Measurements from ENCODE around the gene EXOSC1.
"Not testable (repeated sequence)": the region's sequence is repeated elsewhere in the genome, so short reads cannot be mapped to it uniquely, and the experiment has no call there.

Gene EXOSC1

DNA sequence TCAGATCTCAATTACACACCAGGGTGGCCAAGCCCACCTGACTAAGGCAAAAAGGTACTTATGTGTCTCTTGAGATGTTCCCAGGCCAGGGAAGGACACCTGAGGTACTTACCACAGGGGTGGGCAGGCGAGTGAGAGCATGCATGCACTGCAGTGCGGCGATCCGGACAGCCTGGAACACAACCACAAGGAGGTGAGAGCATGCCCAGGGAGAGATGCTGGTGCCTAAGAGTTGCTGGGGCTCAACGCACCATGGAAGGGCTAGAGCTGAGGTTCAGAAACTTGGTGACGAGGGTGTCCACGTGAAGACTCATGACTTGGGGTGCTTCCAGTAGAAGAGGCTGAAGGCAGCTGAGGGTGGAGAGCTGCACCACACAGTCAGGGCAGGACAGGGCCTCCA, 13.3 kb upstream of the EXOSC1 start:
- DNase-seq (ENCODE audit: low read depth) = no peak

DNA sequence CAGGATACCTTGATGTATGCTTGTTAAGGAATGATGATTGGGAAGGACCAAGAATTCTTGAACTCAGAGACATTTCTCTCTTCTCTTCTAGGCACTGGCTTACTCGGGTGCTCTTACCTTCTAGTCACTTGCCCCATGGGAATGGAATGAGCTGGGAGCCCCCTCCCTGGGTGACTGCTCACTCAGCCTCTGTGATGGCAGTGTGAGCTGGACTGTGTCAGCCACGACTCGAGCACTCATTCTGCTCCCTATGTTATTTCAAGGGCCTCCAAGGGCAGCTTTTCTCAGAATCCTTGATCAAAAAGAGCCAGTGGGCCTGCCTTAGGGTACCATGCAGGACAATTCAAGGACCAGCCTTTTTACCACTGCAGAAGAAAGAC, 10.9 kb upstream of the EXOSC1 start:
- DNase-seq (ENCODE audit: low read depth) = no peak

DNA sequence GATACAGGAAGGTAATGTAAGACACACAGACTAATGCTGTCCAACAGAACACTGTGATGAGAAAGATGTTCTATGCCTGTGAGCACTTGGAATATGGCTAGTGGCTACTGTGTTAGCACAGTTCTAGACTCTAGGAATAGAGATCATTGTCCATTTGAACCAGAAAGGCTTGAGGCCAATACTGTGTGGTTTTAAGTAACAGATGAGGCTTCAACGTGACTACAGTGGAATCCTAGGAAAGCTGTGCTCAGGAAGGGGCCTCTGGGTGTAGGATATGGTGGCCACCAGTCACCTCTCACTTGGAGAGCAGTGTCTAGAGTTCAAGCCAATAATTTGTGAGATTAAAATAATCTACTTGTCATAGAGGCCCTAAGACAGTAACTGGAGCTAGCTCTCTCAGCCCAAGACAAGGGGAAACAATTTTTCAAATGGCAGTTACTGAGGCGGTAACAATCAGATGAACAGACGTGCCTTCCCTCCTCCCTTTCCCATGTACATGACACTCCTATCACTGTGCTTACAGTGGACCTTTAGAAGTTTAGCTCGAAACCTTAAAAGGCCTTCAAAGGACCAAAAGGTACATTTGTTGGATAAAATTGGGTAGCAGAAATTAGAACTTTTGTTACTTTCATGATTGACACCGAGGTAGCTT, 10.4 kb upstream of the EXOSC1 start:
- no peak for DNase-seq (ENCODE audit: low read depth)

DNA sequence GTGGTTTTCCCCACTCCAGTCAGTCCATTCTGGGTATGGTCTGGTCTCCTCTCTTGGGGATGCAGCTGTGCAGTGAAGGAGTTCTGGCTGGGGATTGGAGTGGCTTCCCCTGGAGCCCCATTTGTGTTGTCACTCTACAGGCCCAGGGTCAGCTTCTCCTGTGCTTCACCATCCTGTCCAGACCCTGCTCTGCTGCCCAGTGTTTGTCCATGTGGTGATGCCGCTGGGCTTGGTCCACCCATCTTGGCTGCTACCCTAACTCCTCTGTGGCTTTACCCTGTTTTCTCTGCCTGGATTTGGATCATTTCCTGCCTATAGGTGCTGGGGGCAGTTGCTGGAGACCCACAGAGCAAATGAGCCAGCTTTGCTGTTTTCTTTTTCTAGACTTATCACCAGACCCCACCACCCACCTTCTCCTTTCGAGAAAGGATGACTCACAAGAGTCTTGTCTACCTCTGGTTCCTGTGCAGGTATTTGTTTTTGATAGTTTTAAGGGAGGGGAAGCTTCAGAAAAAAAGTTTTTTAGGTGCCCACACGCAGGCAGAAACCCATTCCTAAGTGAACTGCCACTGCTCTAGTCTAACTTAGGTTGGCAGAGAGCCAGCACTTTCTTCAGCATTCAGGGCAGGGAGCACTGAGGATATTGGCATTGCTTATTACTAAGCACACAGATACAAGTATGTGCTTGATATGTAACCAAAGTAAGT, 8.7 kb upstream of the EXOSC1 start:
- no peak for DNase-seq (ENCODE audit: low read depth)

- DNase-seq (ENCODE audit: low read depth) = no peak
These were observed 6.5 kb upstream of the EXOSC1 start for GRCh38 chr10:97452352-97452751.

DNA sequence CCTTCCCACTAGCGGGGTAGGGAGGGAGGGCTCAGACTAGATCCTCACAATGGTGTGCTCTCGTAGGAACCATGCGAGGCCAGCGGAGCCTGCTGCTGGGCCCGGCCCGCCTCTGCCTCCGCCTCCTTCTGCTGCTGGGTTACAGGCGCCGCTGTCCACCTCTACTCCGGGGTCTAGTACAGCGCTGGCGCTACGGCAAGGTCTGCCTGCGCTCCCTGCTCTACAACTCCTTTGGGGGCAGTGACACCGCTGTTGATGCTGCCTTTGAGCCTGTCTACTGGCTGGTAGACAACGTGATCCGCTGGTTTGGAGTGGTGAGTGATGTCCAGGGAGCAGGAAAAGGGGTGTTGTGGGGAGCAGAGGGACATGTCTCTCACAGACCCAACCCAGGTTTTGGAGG, 5.8 kb upstream of the EXOSC1 start:
- no peak for DNase-seq (ENCODE audit: low read depth)

GRCh38 chr10:97450828-97451227, 5.0 kb upstream of the EXOSC1 start:
- no peak for DNase-seq (ENCODE audit: low read depth)

DNA sequence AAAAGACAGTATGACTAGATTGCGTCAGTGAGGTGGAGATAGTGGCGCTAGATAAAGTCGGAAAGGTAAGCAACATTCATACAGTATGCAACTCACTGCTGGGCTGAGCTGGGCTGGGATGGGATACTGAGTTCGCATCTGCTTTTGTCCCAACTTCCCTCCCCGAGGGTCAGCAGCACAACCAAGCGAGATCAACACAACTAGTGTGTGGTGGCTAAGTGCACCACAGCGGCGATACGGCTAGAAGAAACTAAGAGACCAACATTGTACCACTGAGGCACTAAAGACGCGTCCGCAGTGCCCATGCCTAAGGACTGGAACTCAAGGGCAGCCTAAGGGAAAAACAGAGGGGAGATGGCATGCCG, 467 bp downstream of the EXOSC1 start:
- no peak for DNase-seq (ENCODE audit: low read depth)

GRCh38 chr10:97444212-97444611, 1.6 kb downstream of the EXOSC1 start:
- DNase-seq (ENCODE audit: low read depth) = no peak

DNA sequence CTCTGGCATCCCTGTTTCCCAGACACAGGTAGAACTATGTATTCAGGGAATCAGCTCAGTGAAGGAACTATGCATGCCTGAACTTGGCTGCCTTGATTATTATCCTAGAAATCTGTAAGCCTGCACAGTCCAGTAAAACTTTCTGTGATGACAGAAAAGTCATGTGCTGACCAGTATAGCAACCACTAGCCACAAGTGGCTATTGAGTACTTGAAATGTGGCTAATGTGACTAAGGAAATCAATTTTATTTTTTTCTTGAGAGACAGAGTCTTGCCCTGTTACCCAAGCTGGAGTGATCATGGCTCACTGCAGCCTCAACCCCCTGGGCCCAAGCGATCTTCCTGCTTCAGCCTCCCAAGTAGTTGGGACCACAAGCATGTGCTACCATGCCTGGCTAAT, 3.5 kb downstream of the EXOSC1 start:
- DNase-seq (ENCODE audit: low read depth) = no peak

DNA sequence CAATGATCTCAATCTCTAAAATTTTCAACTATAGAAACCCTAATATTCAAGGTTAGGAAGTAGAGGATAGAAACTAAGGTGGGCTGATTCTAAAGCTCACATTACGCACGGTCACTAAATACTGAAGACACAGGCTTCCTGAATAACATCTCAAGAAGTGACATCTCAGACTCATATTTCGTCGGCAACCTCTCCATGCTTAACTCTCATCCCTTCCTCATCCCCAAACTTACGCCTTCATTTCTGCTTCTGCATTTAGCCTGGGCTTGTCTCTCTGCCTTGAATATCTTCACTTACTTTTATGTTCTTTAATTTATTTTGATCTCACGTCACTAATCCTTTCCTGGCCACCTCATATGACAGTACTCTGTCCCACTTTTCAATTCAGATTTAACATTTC, 10.6 kb downstream of the EXOSC1 start:
- DNase-seq (ENCODE audit: low read depth) = no peak

GRCh38 chr10:97434557-97434956, 11.2 kb downstream of the EXOSC1 start:
- DNase-seq (ENCODE audit: low read depth) = no peak

DNA sequence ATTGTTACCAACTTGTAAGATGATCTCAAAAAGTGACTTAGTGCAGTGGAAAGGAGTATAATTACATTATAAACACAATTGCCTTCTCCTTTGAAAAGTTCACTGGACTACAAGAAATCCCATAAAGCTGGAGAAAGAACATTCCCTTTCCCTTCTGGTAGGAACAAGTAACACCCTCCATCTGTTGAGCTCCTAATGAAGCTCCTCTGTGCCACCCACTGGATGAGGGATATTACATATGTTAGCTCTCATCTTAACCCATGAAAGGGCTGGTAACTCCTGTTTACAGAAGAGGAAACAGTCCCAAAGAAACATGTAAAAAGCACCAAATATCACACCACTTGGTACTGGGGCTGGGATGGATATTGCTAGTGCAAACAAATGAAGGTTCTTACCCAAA, 11.8 kb downstream of the EXOSC1 start:
- DNase-seq (ENCODE audit: low read depth) = no peak

DNA sequence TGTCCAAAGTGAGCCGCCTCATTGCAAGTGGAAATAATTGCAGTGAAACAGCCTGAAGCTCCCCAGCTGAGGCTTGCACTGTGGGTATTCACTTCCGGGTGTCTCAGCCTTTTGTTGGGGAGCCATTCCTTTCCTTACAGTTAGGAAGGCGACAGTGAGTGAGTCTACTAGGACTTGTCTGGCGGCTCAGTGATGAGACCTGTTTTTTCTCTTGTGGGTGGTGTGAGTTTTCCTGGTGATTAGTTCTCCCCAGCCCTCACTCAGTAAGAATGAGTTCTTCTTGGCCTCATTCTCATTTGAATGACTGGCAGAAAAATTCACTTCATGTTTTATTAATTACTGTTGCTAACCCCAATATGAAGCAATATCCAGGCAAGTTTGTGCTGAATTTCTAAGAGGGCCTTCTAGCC, 17.2 kb downstream of the EXOSC1 start:
- DNase-seq (ENCODE audit: low read depth) = no peak

DNA sequence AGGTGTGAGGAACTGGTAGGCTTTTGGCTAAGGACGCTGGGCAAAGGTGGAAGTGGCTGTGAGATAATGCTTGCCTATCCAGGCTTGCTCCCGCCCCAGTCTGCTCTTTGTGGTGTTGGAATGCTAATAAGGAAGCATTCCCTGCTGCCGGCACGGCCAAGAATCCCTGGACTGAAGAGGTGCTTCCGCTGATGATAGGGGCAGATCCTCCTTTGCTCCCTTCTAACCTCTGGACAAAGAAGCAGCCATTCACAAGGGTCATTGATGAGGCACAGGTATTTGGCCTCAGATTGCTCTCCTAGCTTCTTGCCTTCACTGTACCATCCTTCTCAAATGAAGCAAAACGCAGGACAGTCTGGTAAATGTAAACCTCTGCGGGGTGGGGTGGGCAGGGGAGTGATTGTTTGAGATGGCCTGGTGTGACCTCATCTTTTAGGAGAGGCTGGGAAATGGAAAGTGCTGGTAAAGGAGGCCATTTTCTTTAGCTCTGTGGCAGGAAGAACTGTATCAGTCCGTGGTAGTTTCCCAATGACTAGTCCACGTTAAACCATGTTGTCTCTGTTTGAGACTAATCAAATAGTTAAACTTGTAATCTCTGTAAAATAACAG, 18.1 kb downstream of the EXOSC1 start:
- no peak for DNase-seq (ENCODE audit: low read depth)

- DNase-seq (ENCODE audit: low read depth) = no peak
These were observed 18.8 kb downstream of the EXOSC1 start for GRCh38 chr10:97426776-97427570.

DNA sequence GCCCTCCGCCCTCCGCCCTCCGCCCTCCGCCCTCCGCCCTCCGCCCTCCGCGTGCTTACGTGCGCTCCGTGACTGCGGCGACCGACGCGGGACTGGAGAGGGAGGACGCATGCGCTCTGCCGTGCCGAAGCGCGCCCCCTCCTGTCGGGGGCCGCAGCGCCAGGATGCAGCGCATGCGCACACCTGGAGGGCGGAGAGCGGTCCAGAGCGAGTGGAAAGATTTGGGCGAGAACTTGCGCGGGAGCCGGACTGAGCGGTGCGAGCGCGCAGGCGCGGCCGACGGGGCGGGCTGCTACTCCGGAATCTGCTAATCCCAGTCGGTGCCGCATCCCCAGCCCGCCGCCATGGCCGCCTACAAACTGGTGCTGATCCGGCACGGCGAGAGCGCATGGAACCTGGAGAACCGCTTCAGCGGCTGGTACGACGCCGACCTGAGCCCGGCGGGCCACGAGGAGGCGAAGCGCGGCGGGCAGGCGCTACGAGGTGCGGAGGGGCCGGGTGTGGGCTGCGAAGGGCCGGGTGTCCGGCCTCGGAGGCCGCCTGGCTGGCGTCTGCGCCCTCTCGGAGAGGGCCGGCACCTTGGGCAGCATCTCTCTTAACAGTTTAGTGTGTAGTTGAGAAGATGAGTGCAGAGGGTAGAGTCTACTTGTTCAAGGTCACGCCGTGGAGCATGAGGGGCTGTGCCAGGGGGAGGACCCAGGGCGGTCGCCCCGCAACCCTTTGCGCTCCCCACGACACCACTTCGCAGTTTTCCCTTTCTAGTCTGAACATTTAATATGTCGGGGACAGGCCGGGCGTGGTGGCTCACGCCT, 19.6 kb downstream of the EXOSC1 start, which contains the start of gene PGAM1:
Gene PGAM1, plus strand, starts transcription at position 228 of the 812 bp plus-strand sequence. Its CDS starts 117 bp downstream, at position 345.
- DNase-seq (ENCODE audit: low read depth) = peak; percentile 82

GRCh38 chr10:97423757-97424098, 22.1 kb downstream of the EXOSC1 start:
- not testable (repeated sequence) for DNase-seq (ENCODE audit: low read depth)

GRCh38 chr10:97416565-97416964, 29.2 kb downstream of the EXOSC1 start:
- DNase-seq (ENCODE audit: low read depth) = no peak

DNA sequence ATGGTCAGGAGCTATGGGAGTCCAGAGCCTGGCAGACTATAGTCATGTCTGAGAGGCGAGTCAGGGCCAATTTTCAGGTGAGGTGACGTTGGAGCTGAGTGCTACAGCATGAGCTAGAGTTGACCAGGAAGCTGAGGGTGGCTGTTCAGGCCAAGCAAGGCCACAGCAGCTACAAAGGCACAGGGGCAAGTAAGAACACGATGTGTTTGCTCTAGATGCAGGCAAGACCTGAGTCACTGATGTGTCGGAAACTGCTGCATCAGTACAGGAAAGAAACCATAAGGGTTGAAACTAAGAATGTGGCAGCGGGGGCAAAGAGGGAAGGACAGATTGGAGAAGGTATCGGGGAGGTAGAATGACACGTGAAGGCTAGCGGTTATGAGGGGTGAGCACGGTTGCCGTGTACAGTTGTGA, 32.9 kb downstream of the EXOSC1 start:
- DNase-seq (ENCODE audit: low read depth) = no peak

DNA sequence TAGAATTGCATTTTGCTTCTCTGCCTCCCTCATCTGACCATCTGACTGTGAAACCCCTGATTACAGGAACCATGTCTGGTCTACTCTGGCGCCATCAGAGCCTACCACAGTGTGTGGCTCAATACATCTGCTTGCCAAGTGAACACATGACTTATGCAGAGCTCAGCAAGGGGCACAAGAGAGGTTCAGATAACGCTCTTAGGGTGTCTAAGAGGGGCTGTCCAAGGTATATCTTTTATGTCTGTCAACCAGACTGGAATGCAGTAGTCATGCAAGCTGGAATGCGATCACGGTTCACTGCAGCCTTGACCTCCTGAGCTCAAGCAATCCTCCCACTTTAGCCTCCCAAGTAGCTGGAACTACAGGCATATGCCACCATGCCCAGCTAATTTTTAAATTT, 34.4 kb downstream of the EXOSC1 start:
- DNase-seq (ENCODE audit: low read depth) = no peak

GRCh38 chr10:97408496-97408992, 37.3 kb downstream of the EXOSC1 start:
- DNase-seq (ENCODE audit: low read depth) = no peak

All from HS-5 (cell line).